Spinal cord (tissue), 10 donors: ENCODE measurements around the gene LTB4R. TPM values are rescaled to one million over a fixed set of nuclear protein-coding genes. Genes with fewer than 3 reads are reported as not detected.

ENCODE experiments used
- DNase-seq, 6 donors: peaks; one replicate each; pipeline versions ENCODE4 v3.0.0 to v3.0.0-alpha.2; 2013 to 2015; ENCODE audit warnings: low spot score in 6 of 6, low read depth in 4 of 6
- H3K27ac ChIP-seq: one replicate; pipeline ENCODE4 v1.5.1; 2013; ENCODE audit warnings: low read depth, low read length, control low read depth
- H3K27me3 ChIP-seq: one replicate; pipeline ENCODE4 v1.6.1; 2013; ENCODE audit warnings: low read length; ENCODE audit not compliant: control insufficient read depth, insufficient read depth
- H3K36me3 ChIP-seq: one replicate; pipeline ENCODE4 v1.6.1; 2013; ENCODE audit warnings: low read length; ENCODE audit not compliant: control insufficient read depth, insufficient read depth
- H3K4me1 ChIP-seq: one replicate; pipeline ENCODE4 v1.6.1; 2013; ENCODE audit warnings: low read length; ENCODE audit not compliant: control insufficient read depth, insufficient read depth
- H3K4me3 ChIP-seq: one replicate; pipeline ENCODE4 v1.5.1; 2013; ENCODE audit warnings: low read depth, low read length, control low read depth
- H3K9me3 ChIP-seq: one replicate; pipeline ENCODE4 v1.6.1; 2013; ENCODE audit warnings: low read length; ENCODE audit not compliant: control insufficient read depth, insufficient read depth
- WGBS: methylation state at CpG from one replicate; pipeline ENCODE4 v1.1.5; 2013; ENCODE audit warnings: missing lambda C conversion rate; ENCODE audit not compliant: insufficient coverage; 5-methylcytosine and 5-hydroxymethylcytosine counted together
- polyA plus RNA-seq, 2 donors: library from polyadenylated mRNA; unstranded; fragments of 120-200 nt; gene quantifications; one replicate each; pipeline ENCODE4 v1.2.1, GENCODE V29; 2013; ENCODE audit not compliant: insufficient read length in 2 of 2
- total RNA-seq, 2 donors: library from RNA; depleted of rRNA in 1 of 2; stranded (reverse); fragments of 120-200 nt in 1 of 2; fragments of >200 nt in 1 of 2; gene quantifications; one replicate each; pipeline versions ENCODE4 v1.2.3 to v1.2.4, GENCODE V29; 2013 to 2014
- donor health status: healthy.

LTB4R gene
- total and polyA plus RNA-seq, 4 donors = 2.7 to 6.2 (median 3.3) TPM

GRCh38 chr14:24339284-24340151 lies 28.2 kb downstream of the LTB4R start, which contains the start of gene RIPK3:
Gene RIPK3 (minus strand): TSS chr14:24339991. CDS start chr14:24339826, 165 bp downstream.
- H3K27me3 ChIP-seq = peaks cover 71% of the 10 kb centered on the region
- peak within 1 kb of the TSS; percentile 22 for H3K4me3 ChIP-seq
- DNase-seq = no peak
- H3K9me3 ChIP-seq = no peaks in the 10 kb centered on the region
- H3K36me3 ChIP-seq = no peaks in the 10 kb centered on the region
- H3K4me1 ChIP-seq = peaks cover 27% of the 10 kb centered on the region
- H3K27ac ChIP-seq = no peak within 1 kb of the TSS
- 6% methylated on average over 36 of the region's 51 CpGs for WGBS

GRCh38 chr14:24340606-24341005 lies 29.3 kb downstream of the LTB4R start:
- Histone ChIP-seq H3K4me1 (peaks cover 17% of the 10 kb centered on the region), H3K4me3 (no peak overlapping the region), H3K9me3 (no peaks in the 10 kb centered on the region), H3K27me3 (peaks cover 62% of the 10 kb centered on the region), H3K27ac (no peak overlapping the region), H3K36me3 (no peaks in the 10 kb centered on the region)
- no peak for DNase-seq
- WGBS = no CpG with 5 or more reads among the region's 1 CpG

GRCh38 chr14:24342889-24343288 lies 31.6 kb downstream of the LTB4R start:
- Histone ChIP-seq H3K36me3 (no peaks in the 10 kb centered on the region), H3K9me3 (no peaks in the 10 kb centered on the region), H3K4me1 (peaks cover 14% of the 10 kb centered on the region), H3K27me3 (peaks cover 43% of the 10 kb centered on the region), H3K4me3 (no peak overlapping the region), H3K27ac (no peak overlapping the region)
- 73% methylated on average over 2 of the region's 4 CpGs for WGBS
- no peak for DNase-seq

GRCh38 chr14:24343795-24344660 lies 32.7 kb downstream of the LTB4R start:
- peaks cover 10% of the 10 kb centered on the region for H3K4me1 ChIP-seq
- H3K36me3 ChIP-seq = no peaks in the 10 kb centered on the region
- H3K4me3 ChIP-seq = no peak overlapping the region
- peaks cover 34% of the 10 kb centered on the region for H3K27me3 ChIP-seq
- 80% methylated on average over 2 of the region's 7 CpGs for WGBS
- H3K27ac ChIP-seq = no peak overlapping the region
- H3K9me3 ChIP-seq = no peaks in the 10 kb centered on the region
- DNase-seq = no peak

- Histone ChIP-seq H3K27me3 (peaks cover 26% of the 10 kb centered on the region), H3K27ac (no peak overlapping the region), H3K4me3 (no peak overlapping the region), H3K36me3 (no peaks in the 10 kb centered on the region), H3K4me1 (no peaks in the 10 kb centered on the region), H3K9me3 (no peaks in the 10 kb centered on the region)
- no peak for DNase-seq
- 33% methylated on average over 1 of the region's 1 CpG for WGBS
Observed at GRCh38 chr14:24347134-24347533, 35.8 kb downstream of the LTB4R start.

GRCh38 chr14:24348186-24348585 lies 36.9 kb downstream of the LTB4R start:
- no peak overlapping the region for H3K4me3 ChIP-seq
- 100% methylated on average over 2 of the region's 2 CpGs for WGBS

GRCh38 chr14:24349742-24350141 lies 38.4 kb downstream of the LTB4R start:
- no peak for DNase-seq
- H3K27me3 ChIP-seq = peaks cover 28% of the 10 kb centered on the region
- 71% methylated on average over 3 of the region's 5 CpGs for WGBS
- no peak overlapping the region for H3K27ac ChIP-seq
- no peaks in the 10 kb centered on the region for H3K4me1 ChIP-seq
- no peak overlapping the region for H3K4me3 ChIP-seq
- no peaks in the 10 kb centered on the region for H3K9me3 ChIP-seq
- H3K36me3 ChIP-seq = no peaks in the 10 kb centered on the region

More at GRCh38 chr14:24348186-24348585, 36.9 kb downstream of the LTB4R start:
- Histone ChIP-seq H3K9me3 (no peaks in the 10 kb centered on the region), H3K27ac (no peak overlapping the region), H3K36me3 (no peaks in the 10 kb centered on the region), H3K4me1 (no peaks in the 10 kb centered on the region), H3K27me3 (peaks cover 30% of the 10 kb centered on the region)
- no peak for DNase-seq

- Histone ChIP-seq H3K4me1 (no peaks in the 10 kb centered on the region), H3K4me3 (no peak overlapping the region), H3K9me3 (no peaks in the 10 kb centered on the region), H3K36me3 (no peaks in the 10 kb centered on the region), H3K27me3 (peaks cover 28% of the 10 kb centered on the region), H3K27ac (no peak overlapping the region)
- peak in 1 of 6 donors; percentile 50 for DNase-seq
- WGBS = 21% methylated on average over 4 of the region's 4 CpGs
Observed at GRCh38 chr14:24351517-24351916, 40.2 kb downstream of the LTB4R start.

- H3K27ac ChIP-seq = no peak overlapping the region
- H3K36me3 ChIP-seq = no peaks in the 10 kb centered on the region
- H3K4me3 ChIP-seq = no peak overlapping the region
- H3K9me3 ChIP-seq = no peaks in the 10 kb centered on the region
- WGBS = 98% methylated on average over 3 of the region's 5 CpGs
- H3K4me1 ChIP-seq = no peaks in the 10 kb centered on the region
- DNase-seq = no peak
- H3K27me3 ChIP-seq = peaks cover 22% of the 10 kb centered on the region
Observed at GRCh38 chr14:24353559-24354481, 42.5 kb downstream of the LTB4R start.
